Glomerular visceral epithelial cell (primary cell): ENCODE data around the gene ZNF506.
"Not testable (repeated sequence)": the region's sequence is repeated elsewhere in the genome, so short reads cannot be mapped to it uniquely, and the experiment has no call there.

Experiments used
- DNase-seq: peaks from one replicate; pipeline ENCODE4 v3.0.0-alpha.2; 2016; ENCODE audit errors: extremely low spot score

ZNF506 gene

DNA sequence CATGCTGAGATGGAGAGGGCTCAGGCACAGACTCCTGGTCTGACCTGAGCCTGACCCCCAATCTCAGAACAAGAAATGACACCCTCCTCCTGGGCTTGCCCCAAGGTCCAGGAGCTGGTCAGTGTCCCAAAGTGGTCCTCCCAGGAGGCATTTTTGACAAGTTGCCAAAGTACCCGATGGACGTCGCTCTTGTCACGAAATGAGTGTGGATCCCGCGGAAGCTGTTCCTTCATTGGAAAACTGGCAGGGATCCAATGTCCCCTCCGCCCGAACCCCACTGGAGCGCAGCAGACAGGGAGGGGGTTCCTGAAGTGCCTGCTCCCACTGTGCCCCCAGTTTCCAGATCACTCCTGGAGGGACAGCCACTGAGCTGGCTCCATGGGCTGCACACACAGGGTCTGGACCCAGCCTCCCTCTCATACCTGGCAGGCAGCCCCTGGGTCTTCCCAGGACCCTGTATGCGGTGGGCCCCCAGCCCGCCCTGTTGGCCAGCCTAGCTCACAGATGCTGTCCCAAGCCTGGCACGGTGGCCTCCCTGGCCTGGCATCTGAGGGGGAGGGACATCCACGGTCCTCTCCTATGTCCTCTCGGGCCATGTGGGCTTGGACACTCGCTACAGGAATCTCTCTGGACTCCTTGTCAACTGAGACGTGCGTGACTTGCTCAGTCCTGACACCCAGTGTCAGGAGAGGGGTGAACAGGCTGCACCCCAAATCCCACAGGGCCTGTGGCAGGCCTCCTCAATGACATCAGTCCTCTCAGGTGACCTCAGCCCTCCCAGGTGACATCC is 75.9 kb downstream of the ZNF506 start:
- DNase-seq: no peak

- DNase-seq: no peak
Measured at GRCh38 chr19:19744641-19745040, 76.9 kb downstream of the ZNF506 start.

DNA sequence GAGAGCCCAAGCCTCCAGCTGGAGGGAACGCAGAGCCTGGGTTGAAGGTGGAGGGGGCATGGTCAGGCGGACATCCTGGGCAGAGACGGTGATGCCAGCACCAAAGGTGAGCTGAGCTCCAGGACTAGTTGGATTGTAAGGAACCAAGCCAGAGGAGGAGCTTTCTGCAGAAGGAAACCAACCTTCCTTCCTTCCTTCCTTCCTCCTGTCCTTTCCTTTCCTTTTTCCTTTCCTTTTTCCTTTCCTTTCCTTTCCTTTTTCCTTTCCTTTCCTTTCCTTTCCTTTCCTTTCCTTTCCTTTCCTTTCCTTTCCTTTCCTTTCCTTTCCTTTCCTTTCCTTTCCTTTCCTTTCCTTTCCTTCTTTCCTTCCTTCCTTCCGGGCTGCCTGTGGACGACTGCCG is 77.6 kb downstream of the ZNF506 start:
- DNase-seq: not testable (repeated sequence)

- DNase-seq: no peak
Measured at GRCh38 chr19:19743176-19743575, 78.4 kb downstream of the ZNF506 start.

DNA sequence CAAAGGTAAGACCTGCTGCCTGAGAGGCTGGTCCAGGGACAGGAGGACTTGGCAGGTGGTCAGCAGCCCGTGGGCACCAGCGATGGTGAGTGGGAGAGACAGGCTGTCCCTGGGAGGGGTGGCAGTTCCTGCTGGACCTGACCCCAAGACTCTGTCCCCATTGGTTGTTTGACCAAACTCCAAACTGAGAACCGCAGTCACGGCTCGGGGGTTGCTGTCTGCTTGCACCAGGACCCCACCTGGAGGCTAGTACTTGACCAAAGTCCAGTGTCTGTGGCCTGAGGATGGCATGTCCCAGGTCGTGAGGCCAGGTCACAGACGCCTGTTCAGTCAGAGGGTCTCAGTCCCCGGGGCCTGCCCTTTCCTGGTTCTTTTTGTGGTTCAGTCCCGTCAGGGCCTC is 78.8 kb downstream of the ZNF506 start:
- no peak for DNase-seq
